ENCODE data around the gene NNT.
A peak's percentile ranks its signal among the peaks of the same experiment; 100 is the strongest.
"Not testable (repeated sequence)": the region's sequence is repeated elsewhere in the genome, so short reads cannot be mapped to it uniquely, and the experiment has no call there.

Gene NNT

GRCh38 chr5:43602461-43603343 lies at the start of gene NNT:
Gene NNT (plus strand): TSS chr5:43603180. CDS start chr5:43609196, 6,016 bp downstream.
- DNase-seq (ENCODE audit: low spot score) = peak; percentile 30

DNA sequence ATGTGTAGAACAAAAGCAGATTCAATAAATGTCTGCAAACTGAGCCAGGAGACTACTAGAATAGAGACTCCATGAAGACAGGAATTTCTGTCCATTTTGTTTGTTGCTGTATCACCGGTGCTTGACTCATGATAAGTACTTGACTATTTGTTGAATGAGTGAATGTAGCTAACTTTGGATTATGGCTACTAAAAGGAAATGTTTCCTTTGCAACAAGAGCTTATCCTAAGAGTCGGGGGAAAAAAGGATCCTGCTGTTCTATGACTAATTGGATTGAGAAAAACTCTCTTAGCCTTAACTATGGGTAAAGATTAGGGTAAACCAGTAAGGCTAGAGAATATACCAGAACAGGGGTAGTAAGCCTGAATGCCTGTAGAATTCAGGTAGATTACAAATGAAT lies 49.6 kb upstream of the NNT start:
- no peak for DNase-seq (ENCODE audit: low spot score)

- DNase-seq (ENCODE audit: low spot score) = no peak
Measured at GRCh38 chr5:43554497-43554896, 48.5 kb upstream of the NNT start.

DNA sequence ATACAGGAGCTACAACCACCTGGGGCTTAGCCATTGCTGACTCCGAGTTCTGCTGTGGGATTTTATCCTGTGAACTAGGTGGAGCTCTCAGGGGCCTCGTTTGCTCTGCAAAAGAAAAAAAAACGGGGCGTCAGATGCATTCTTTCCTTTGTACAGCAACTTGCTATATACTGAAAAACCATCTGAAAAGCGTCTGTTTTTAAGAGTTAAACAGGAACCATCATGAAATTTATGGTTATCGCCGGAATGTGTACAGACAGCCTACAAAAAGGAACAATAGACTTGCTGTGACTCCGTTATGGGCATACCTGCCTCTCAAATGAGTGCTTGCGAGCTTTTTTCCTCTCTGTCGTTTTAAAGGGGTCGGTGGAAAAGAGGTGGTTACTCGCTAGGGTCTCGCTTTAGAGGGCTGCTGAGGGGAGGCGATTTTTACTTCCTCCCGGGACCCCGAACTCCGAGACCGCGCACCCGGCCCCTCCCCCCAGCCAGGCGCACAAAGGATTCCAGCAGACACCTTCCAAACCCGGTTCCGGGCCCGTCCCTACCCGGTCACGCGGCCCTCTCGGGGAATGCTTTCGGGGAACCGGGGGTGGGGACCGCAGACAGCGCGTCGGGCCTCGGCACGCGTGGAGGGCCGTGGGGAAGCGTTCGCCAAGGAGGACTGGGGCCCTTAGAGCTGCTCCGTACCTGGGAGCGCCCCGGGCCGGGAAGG lies 46.9 kb upstream of the NNT start:
- DNase-seq (ENCODE audit: low spot score) = peak; percentile 47

DNA sequence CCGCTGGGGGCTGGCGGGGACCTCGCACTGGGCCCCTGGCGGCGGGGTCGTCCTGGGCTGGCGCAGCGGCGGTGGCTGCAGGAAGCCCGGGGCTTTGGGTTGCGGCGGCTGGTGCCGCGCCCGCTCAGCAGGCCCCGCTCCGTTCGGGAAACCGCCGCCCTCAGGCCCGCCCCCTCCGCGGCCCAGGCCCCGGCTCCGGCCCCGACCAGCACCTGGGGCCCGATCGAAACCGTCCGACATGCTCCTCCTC lies 46.4 kb upstream of the NNT start:
- not testable (repeated sequence) for DNase-seq (ENCODE audit: low spot score)

- DNase-seq (ENCODE audit: low spot score) = peak; percentile 90
Measured at GRCh38 chr5:43556857-43557542, 46.0 kb upstream of the NNT start, which contains the start of gene PAIP1. Gene PAIP1 (minus strand): TSS chr5:43557077. CDS start chr5:43556846, 231 bp downstream.

DNA sequence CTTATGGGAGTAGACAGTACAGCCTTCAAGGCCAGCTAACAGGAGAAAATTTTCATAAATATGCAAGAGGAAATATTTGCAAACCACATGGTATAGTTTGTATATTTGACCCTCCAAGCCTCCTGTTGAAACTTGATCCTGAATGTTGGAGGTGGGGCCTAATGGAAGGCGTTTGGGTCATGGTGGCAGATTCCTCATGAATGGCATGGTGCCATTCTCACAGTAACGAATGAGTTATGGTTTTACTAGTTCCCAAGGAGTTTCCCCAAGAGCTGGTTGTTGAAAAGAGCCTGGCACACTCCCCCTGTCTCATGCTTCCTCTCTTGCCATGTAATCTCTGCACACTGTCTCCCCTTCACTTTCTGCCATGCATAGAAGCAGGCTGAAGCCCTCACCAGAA lies 42.9 kb upstream of the NNT start:
- DNase-seq (ENCODE audit: low spot score) = no peak

GRCh38 chr5:43561356-43561755 lies 41.6 kb upstream of the NNT start:
- no peak for DNase-seq (ENCODE audit: low spot score)

GRCh38 chr5:43563321-43563720 lies 39.7 kb upstream of the NNT start:
- DNase-seq (ENCODE audit: low spot score) = no peak

- no peak for DNase-seq (ENCODE audit: low spot score)
Measured at GRCh38 chr5:43564289-43564850, 38.6 kb upstream of the NNT start.

GRCh38 chr5:43565043-43565442 lies 37.9 kb upstream of the NNT start:
- DNase-seq (ENCODE audit: low spot score) = no peak

- no peak for DNase-seq (ENCODE audit: low spot score)
Measured at GRCh38 chr5:43567967-43568366, 35.0 kb upstream of the NNT start.

- no peak for DNase-seq (ENCODE audit: low spot score)
Measured at GRCh38 chr5:43569236-43569746, 33.7 kb upstream of the NNT start.

GRCh38 chr5:43570450-43571158 lies 32.4 kb upstream of the NNT start:
- no peak for DNase-seq (ENCODE audit: low spot score)

- no peak for DNase-seq (ENCODE audit: low spot score)
Measured at GRCh38 chr5:43571237-43571636, 31.7 kb upstream of the NNT start.

GRCh38 chr5:43572357-43572756 lies 30.6 kb upstream of the NNT start:
- DNase-seq (ENCODE audit: low spot score) = no peak

DNA sequence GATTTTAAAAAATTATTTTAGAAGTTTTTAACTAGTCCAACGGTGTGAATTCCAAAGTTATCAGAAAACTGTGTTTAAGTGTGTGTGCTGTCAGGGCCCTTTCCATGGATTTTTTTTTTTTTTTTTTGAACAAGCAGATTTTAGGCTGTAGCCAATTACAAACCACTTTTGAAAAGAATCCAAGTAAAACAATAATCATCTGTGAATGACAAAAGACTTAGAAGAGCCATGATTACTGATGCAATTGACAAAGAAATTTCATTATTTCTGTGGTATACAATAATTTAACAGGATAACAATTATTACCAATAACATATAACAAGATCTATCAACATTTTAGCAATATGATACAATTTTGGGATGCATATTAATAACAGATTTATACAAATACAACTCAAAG lies 29.9 kb upstream of the NNT start:
- no peak for DNase-seq (ENCODE audit: low spot score)

- DNase-seq (ENCODE audit: low spot score) = not testable (repeated sequence)
Measured at GRCh38 chr5:43580402-43581210, 22.4 kb upstream of the NNT start.

DNA sequence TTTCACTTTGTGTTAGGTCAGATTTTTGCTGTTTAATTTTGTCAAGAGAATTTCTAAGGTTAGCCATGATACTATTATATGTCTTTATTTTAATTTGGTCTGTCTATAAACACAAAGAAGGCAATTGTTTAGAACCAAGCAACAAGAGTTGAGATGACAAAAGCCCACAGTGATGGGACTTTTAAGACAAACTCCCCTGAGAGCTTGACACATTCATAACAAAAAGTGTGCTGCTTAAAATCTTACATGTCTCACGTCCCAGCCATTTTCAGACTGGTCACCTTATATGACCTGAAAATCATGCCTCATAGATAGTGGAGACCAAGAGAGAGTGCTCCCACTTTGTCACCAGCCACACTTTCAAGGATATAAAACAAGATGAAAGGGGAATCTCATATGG lies 21.6 kb upstream of the NNT start:
- no peak for DNase-seq (ENCODE audit: low spot score)

GRCh38 chr5:43582082-43583005 lies 20.6 kb upstream of the NNT start:
- no peak for DNase-seq (ENCODE audit: low spot score)
